ENCODE data around the gene USP6NL.
"Not testable (repeated sequence)": the region's sequence is repeated elsewhere in the genome, so short reads cannot be mapped to it uniquely, and the experiment has no call there.

Gene USP6NL

DNA sequence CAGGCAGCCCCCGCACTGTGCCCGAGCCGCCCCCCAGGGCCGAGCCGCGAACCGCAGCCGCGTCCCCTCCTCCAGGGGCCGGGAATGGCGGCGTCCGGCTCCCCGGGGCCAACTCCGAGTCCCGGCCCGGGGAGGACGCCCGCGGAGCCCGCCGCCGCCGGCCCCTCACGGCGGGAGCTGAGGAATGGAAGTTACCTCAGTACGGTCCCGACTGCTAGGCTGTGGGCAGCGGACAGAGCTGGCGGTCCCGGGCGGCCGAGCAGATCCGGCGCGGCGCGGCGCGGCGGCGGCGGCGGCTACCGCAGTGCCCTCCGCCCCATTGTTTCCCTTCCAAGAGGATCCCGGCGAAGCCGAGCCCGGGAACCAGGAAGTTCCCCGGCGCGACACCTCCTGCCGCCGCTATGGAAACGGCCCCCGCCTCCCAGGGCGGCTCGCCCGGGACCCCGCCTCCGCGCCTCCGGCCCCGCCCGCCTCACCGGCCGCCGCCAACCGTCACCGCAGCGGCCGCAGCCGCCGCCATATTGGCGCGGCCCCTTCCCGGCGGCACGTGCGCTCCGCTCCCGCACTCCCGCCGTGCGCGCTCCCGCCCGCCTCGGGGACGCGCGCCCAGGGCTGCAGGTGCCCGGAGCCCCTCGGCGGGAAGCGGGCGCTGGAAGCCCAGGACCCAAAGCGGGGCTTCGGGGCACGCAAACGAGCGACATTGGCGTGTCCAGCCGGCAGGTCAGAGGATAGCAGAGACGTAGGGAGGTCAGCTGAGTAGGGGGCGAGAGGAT lies at the start of gene USP6NL:
USP6NL (minus strand) TSS at position 403 of the 773 bp plus-strand sequence. CDS start 14,016 bp downstream, outside the sequence.
- peak in 50 of 51 donors; percentile 28 to 90 (median 73) for DNase-seq

DNA sequence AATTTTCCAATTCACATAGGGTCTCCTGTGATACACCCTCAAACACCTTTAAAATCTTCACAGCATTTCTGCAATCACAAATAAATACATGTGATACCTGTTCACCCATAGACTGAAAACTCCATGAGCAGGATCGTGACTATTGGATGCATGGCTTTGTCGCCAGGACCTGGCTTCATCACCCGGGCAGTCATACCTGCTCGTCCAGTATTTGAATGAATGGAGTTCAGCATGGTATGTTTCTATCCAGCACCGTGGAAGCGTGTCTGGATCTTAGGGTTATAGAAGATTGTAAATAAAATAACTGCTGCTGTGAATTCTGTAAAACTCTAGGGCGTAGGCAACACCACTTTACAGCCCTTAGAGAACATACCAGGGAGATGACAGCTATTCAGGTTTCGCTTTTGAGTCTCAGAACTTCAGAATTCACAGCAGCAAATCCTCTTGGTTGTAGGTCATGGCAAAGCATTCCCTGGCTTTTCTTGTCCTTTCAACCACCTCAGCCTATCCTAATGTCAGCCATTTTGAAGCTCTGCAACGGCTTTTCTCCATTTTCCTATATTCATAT lies 47.4 kb upstream of the USP6NL start:
- DNase-seq = no peak

DNA sequence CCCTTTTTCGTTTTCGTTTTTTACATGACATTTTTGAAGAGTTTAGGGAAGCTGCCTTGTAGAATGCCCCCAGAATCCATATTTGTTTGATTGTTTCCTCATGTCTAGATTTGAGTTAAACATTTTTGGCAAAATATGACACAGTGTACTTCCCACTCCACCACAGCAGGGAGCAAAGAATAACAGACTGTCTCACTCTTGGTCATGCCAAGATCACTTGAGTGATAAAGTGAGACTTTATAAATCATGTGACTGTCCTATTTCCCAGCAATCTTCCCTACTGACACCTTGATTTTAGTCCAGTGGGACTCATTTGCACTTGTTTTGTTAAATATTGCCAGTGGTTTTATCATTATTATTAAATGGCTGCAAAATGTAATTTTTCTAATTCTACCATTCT lies 44.4 kb upstream of the USP6NL start:
- no peak for DNase-seq

DNA sequence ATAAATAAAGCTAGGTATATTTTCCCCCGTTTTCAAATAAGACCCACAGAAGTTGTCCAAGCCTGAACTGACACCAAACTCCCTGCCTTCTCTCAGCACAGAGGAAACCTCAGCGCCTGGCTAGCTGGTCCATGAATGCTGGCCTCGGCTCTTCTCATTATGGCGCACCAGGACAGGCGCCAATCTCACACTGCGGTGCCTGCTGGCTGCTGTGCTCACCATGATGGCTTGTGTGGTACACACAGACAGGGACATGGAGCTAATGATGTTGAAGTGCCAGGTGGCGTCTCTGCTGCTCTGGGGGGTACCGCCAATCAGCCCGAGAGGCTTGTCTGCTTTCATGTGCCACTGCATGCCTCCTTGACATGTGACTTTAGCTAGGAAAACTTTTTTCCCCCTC lies 43.2 kb upstream of the USP6NL start:
- no peak for DNase-seq

DNA sequence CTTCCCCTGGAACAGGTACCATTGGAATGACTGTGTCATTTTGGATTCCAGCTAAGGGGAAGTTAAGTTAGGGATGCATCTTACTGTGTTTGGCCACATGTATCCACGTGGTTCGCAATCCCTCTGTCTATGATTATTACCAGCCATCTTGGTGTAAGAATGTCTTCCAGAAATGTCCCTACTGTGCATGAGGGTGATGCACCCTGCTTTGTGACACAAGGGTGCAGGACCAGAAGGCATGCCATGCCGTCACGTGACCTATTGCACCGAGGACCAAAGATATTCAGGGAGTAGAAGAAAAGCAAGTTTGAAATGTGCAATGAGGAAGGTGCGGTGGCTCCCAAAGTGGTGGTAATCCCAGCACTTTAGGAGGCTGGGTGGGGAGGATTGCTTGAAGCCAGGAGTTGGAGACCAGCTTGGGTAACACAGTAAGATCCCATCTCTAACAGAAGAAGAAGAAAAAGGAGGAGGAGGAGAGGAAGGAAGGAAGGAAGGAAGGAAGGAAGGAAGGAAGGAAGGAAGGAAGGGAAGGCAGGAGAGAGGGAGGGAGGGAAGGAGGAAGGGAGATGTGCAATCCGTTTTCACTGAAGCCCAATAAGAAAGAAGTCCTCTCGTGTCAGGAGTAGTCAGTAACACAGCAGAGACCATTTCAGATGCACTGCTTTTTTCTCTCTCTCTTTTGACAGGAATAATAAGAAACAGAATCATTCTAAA lies 42.5 kb upstream of the USP6NL start:
- DNase-seq = no peak

DNA sequence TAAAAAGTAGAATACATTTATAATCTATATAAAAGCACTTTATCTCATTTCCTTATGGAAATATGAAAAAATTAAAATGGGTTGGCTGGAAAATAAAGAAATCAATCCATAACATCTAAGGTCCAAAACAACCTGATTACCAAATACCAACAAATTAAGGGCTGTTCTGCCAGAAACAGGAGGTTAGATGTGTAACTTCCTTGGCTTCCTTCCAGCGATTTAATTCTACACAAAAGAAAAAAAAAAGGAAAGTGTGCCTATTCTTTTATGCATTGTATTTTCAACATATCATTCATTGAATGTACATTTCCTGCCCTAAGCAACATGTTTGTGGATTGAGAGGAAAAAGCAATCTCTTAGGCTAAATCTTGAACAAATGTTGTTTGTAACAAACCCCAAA lies 36.2 kb upstream of the USP6NL start:
- no peak for DNase-seq

DNA sequence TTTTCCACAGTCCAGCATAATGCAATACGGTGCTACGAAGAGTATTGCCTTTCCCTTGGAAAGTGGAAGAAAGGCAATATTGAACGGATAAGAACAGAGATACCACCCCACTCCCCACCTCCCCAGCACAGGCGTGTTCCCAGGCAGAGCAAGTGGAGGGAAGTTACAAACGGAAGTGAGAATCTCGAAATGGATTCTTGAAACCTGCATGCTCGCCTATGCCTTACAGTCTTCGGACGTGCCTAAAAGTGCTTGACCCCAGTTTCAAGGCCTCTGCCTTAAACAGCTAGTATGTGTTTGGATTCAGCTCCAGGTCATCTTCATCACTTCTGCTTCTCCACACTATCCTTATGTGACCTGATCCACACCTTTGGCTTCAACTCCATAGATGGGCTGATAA lies 35.0 kb upstream of the USP6NL start:
- no peak for DNase-seq

DNA sequence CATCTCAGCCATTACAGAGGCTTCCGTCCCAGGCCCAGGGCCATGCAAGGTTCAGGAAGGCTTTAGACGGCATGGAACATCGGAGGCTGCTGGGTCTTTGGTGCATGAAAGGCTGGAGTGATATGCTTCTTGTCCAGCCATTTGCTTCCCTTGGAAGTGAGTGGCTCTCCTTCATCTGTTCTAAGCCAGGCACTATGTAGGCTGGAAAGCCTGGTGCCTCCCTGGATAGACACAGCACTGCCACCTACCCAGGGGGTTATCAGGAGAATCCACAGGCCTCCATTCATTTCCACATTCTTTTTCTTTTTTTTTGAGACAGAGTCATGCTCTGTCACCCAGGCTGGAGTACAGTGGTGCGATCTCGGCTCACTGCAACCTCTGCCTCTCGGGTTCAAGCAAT lies 31.6 kb upstream of the USP6NL start:
- DNase-seq = no peak

DNA sequence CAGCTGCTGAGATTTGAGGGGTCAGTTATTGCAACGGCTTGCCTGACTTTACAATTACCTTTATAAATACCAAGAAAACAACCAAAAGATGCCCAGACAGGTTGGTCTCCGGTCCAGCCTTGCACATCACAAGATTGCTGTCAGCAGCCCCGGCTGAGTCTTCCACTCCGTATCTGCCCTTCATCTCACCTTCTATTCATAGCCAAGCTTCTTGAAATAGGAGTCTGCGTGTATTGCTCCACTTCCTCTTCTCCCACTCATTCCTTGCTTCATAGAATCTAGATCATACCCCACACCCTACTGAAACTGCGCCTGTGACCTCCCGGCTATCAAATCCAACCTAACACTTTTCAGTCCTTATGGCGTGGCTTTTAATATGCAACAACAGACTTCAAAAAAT lies 31.1 kb upstream of the USP6NL start:
- no peak for DNase-seq

DNA sequence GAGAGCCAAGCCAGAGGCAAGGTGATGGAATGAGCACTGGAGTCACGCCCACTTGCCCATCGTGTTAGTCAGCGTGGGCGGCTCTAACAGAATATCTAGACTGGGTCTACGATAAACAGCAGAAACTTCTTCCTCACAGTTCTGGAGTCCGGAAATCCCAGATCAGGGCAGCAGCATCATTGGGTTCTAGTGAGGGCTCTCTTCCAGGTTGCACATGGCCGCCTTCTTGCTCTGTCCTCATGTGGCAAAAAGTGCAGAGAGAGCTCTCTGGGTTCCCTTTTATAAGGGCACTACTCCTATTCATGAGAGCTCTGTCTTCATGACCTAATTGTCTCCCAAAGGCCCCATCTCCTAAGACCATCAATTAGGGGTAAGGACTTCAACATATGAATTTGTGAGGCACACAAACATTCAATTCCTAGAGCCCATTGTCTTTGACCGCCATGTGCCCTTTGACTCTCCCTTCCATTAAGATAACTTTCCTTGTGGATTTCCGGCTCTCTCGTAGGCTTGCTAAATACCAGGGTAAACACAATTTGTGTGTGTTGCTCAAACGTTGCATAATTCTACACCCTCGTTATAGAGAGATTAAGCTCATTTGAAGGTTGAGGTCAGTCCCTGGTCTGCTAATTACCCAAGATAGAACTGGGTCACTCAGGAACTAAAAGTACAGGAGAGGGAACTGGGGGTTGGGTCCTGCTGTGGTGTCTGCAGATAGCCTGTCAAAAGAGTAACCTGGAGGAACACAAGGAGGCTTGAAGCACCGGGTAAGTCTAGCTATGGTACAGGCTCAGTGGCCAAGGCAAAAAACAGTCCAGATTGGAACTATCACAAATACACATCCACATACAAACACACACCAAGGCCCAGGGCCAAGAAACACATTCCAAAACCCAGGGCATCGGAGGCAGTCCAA lies 28.7 kb upstream of the USP6NL start:
- no peak for DNase-seq

DNA sequence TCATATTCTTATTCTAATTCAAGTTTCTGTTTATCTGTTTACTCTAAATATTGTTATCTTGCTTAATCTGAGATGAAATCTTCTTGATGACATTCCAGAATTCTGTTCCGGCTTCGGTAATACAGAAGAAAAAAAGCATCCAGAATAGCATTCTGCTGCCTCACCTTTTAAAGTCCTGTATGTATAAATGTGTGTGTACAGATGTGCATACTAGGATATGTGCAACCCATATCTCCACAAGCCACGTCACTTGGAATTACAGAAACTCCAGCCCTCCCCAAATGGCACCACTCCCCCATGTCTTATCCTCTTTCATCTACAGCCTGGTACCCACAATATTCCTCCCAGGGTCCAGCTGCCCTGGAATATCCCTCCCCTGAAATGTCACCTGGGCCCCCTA lies 27.9 kb upstream of the USP6NL start:
- no peak for DNase-seq

DNA sequence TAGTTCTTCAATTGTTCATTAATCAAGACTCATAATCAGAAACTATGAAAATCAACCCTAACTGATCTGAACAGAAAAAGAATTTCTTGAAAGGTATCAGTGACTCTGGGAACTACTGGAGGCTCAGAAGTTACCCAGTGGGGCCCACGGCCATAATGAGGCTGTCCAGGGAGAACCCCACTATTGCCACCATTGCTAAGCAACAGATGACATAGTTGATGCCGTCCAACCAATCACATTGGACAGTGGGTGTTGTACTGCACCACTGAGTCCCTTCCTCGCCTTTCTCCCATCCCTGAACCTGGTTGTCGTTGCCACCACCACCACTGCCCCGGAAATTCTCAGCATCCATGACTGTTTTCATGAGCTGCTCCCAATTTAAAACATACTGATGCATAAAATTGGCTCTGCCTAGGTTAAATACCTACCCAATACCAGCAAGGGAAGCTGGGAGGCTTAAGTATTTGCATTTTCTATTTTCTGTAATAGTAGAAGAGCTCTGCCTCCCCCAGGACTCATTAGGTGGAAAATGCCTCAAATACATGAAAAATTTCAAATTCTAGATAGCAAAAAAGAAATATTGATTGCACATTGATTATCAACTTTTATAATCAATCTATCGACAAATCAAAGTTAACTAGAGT lies 26.7 kb upstream of the USP6NL start:
- DNase-seq = no peak

DNA sequence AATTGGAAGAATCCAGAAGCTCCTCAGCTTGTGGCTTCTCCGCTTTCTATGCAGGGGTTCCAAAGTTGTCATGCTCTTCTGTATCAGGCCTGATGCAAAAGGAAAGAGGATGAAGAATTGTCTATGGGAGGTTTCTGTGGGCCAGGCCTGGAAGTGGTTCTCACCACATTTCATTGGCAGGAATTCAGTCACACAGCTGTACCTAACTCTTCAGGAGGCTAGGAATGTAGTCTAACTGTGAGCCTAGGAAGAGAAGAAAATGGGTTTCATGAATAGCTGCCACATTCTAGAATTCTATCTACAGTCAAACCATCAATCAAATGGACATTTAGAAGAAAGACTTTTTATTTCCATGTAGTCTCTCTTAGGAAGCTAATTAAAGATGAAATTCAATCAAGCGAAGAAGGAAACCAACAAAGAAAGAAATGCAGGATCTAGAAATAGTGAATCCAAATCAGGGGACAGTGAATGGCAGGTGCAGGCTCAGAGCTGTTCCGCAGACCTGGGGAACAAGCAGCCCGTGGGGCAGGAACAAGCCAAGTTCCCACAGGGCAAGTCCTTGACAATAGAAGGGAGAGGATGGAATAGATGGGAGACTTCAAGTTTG lies 25.4 kb upstream of the USP6NL start:
- DNase-seq = no peak

DNA sequence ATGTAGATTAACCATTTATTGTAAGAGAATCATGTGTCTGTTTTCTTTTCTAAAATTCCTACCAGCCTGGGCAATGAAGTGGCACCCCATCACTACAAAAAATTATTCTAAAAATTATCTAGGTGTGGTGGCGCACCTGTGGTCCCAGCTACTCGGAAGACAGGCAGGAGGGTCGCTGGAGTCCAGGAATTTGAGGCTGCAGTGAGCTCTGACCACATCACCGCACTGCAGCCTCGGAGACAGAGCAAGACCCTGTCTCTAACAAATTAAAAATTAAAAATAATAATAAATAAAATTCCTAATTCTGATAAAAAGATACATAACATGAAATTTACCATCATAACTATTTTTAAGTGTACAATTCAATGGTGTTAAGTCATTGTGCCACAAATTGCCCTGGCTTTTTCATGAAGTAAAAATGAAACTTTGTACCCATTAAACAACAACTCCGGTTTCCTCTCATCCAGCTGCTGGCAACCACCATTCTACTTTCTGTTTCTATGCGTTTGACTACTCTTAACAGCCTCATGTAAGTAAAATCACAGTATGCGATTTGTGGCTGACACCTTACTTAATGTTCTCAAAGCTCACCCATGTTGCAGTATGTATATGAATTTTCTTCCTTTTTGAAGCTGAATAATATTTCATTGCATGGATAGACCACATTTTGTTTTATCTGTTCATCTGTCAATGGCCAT lies 20.6 kb upstream of the USP6NL start:
- DNase-seq = no peak

DNA sequence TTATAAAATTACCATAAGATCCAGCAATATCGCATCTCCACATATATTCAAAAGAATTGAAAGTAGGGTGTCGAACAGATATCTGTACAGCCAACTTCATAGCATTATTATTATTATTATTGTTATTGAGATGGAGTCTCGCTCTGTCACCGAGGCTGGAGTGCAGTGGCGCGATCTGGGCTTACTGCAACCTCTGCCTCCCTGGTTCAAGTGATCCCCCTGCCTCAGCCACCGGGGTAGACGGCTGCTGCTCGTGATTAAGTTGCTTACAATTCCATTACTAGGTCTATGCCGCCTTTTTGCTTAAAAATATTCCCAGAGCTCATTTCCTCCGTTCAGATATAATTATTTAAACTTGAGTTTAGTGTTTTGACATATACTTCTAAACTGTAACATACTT lies 19.8 kb upstream of the USP6NL start:
- DNase-seq = no peak

DNA sequence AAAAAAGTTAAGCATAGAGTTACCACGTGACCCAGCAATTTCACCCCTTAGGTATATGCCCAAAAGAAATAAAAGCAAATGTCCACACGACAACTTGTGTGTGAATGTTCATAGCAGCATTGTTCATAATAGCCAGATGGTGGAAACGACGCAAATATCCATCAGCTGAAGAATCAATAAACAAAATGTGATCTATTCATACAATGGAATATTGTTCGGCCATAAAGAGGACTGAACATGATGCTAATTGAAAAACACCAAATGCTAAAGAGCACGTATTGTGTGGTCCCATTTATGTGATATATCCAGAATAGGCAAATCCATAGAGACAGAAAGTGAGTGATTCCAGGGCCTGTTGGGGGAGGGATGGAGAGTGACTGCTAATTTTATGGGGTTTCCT lies 18.3 kb upstream of the USP6NL start:
- no peak for DNase-seq

DNA sequence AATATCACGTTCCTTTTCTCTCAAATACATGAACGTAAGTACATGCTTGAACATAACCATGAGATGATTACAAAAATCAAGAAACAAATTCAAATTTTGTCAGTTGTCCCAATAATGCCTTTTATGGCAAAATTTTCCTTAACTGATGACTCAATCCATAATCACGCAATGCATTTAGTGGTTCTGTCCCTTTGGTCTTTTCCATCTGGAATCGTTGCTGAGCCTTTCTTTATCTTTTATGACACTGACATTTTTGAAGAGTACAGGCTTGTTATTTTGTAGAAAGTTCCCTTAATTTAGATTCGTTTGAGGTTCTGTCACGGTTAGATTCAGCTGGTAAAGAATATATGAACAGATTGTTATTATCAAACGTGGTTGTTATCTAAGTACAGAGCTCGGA lies 16.5 kb upstream of the USP6NL start:
- DNase-seq = not testable (repeated sequence)

DNA sequence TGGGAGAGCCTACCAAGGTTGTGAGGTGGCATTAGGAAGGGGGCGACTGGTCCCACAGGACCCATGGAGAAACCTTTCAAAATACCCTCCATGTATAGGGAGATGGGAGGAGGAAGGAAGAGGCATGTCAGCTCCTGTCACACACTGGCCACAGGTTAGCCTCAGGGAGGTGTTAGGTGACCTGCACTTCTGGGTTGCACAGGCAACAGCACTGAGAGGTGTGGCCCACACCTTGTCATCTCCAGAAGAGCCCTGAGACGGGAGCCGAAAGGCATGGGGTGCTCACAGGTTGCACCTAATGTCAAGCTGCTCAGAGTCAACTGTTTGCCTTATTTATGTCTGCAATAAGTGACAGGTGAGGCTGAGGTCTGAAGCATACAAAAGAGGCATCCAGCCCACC lies 14.6 kb upstream of the USP6NL start:
- DNase-seq = no peak

DNA sequence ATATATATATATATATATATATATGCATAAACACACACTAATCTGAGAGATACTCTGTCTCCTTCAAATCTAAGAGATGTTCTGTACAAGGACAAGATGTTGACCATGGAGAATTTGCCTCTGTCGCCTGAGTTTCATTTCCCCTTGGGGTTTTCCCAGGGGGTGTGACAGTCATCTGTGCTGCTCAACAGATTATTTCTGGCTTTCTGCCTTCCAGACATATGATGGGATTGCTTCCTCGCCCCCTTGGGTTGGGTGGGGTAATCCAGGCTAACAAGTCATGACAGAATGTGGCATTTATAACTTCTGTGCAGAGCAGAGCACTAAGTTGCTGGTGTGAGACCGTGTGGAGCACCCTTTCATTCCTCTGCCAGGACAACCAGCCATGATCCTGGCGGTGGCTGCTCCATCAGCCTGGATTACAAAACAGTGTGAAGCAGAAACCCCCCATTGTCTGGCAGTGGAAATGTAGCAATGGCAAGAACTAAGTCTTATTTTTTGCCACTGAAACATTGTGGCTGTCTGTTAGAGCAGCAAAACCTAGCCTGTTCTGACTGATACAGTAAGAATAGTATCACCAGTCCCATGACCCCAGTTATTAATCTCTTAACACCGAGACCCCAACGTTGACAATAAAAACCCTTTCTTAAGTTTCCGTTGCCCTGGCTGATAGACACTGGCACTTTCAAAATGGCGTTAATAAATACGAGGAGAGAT lies 13.7 kb upstream of the USP6NL start:
- DNase-seq = no peak

Measured in hypothalamus (tissue), 51 donors.